Endometrium (tissue), 2 donors: ENCODE data around the gene ST6GAL2.
A peak's percentile ranks its signal among the peaks of the same experiment; 100 is the strongest.

ENCODE experiments used
- FAIRE-seq: peaks from 2 replicates; lab custom pipeline; 2012; peaks lifted over from hg19 to GRCh38; lab: Jason Lieb, UNC
- donor health status: control.
- donor health status: control.

The ST6GAL2 gene

GRCh38 chr2:106863387-106863786 lies 22.6 kb downstream of the ST6GAL2 start:
- FAIRE-seq: no peak

- FAIRE-seq: no peak
Measured at GRCh38 chr2:106859498-106859897, 26.5 kb downstream of the ST6GAL2 start.

- FAIRE-seq: no peak
Measured at GRCh38 chr2:106858810-106859209, 27.2 kb downstream of the ST6GAL2 start.

GRCh38 chr2:106857882-106858478 lies 28.0 kb downstream of the ST6GAL2 start:
- FAIRE-seq: no peak

- FAIRE-seq: no peak
Measured at GRCh38 chr2:106853631-106854030, 32.3 kb downstream of the ST6GAL2 start.

GRCh38 chr2:106851881-106852501 lies 34.0 kb downstream of the ST6GAL2 start:
- no peak for FAIRE-seq

- FAIRE-seq: peak; percentile 35
Measured at GRCh38 chr2:106851087-106851874, 34.7 kb downstream of the ST6GAL2 start.

GRCh38 chr2:106849253-106849652 lies 36.7 kb downstream of the ST6GAL2 start:
- FAIRE-seq: no peak

GRCh38 chr2:106847366-106847765 lies 38.6 kb downstream of the ST6GAL2 start:
- FAIRE-seq: no peak

- FAIRE-seq: no peak
Measured at GRCh38 chr2:106845716-106846115, 40.3 kb downstream of the ST6GAL2 start.

- no peak for FAIRE-seq
Measured at GRCh38 chr2:106843910-106844250, 42.1 kb downstream of the ST6GAL2 start.

- FAIRE-seq: no peak
Measured at GRCh38 chr2:106843001-106843909, 42.7 kb downstream of the ST6GAL2 start.

- FAIRE-seq: no peak
Measured at GRCh38 chr2:106841886-106842645, 43.9 kb downstream of the ST6GAL2 start.

- no peak for FAIRE-seq
Measured at GRCh38 chr2:106840818-106841217, 45.1 kb downstream of the ST6GAL2 start.

- no peak for FAIRE-seq
Measured at GRCh38 chr2:106839849-106840595, 45.9 kb downstream of the ST6GAL2 start.

GRCh38 chr2:106833256-106833655 lies 52.7 kb downstream of the ST6GAL2 start:
- peak; percentile 31 for FAIRE-seq

GRCh38 chr2:106831816-106832569 lies 54.0 kb downstream of the ST6GAL2 start:
- FAIRE-seq: peak; percentile 94

- FAIRE-seq: no peak
Measured at GRCh38 chr2:106831241-106831640, 54.7 kb downstream of the ST6GAL2 start.

- no peak for FAIRE-seq
Measured at GRCh38 chr2:106830191-106830590, 55.8 kb downstream of the ST6GAL2 start.

- FAIRE-seq: no peak
Measured at GRCh38 chr2:106828119-106828518, 57.8 kb downstream of the ST6GAL2 start.
